NCI-H146 treated with DMSO at 0.1 percent for 48 hours (cell line): Measurements from ENCODE around the gene LTBP2.

Experiments used
- DNase-seq: peaks from one replicate; lab custom pipeline; 2025; ENCODE audit not compliant: unreplicated experiment; lab: John Stamatoyannopoulos, UW

Gene LTBP2

DNA sequence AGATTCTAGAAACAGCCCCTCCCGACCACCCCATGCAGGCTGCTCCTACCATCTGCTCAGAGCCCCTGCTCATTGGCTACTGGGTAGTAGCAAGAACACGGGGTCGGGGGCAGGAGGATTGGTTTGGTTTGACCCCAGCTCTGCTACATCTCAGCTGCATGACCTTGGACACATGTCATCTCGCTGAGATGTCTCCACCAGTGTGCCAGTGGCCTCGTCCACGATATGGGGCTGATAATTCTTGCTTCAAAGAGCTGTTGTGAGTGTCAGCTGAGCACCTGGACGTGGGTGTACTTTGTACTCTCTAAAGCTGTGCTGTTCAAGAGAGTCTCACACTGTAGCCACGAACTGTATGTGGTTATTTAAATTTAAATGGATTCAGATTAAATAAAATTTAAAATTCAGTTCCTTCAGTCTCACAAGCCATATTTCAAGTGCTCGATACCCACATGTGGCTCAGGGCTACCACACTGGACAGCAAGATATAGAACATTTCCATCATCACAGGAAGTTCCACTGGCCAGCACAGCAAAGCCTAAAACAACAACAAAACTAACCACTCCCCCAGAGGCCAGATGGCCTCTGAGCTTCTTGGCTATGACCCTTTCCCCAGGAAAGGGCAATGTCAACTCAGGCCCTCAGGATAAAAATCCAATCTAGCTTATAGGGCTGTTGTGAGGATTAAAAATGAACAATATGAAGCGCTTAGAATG is 18.6 kb downstream of the LTBP2 start:
- no peak for DNase-seq

DNA sequence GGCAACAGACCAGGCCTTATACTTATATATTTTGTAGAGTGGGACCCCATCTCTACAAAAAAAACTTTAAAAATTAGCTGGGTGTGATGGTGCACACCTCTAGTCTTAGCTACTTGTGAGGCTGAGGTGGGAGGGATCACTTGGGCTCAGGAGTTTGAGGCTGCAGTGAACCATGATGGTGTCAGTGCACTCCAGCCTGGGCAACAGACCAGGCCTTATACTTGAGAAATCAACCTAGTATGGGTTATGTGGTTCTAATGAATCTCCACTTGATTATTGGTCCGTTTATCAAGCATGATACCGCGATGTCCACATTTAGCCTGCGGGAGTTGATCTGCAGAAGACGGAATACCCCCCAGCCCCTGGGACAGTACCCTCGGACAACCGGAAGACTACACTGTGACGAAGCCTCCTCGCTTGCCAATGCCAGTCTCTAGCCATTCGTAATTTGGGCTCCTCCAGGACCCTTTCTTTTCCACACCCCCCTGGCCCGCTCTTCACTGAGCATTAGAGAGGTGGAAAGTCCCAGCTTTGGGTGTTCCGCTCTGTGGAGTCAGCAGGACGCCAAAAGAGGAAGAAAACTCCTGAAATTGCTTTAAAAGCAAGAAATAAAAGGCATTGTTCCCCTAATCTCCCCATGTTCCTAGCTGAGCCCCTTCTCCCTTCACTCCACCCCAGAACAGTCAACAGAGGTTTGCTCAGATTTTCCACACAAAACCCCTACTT is 19.4 kb downstream of the LTBP2 start:
- no peak for DNase-seq

DNA sequence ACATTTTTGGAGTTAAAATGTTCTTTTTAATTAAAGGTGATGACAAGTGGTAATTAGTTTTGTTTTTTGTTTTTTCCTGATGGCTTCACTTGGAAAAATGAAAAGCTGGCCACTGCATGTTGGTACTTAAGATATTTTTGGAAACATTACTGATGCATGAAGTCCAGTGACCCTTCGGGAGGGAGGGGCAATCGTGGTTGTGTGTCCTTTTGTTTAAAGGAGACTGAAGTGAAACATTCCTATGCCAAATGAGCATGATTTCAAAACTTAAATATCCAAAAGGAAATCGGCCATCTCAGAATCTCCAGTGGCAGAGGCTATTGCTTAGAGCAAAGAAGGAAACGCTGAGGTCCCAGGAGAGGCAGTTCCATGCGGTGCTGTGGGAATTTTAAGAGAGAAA is 20.1 kb downstream of the LTBP2 start:
- no peak for DNase-seq

DNA sequence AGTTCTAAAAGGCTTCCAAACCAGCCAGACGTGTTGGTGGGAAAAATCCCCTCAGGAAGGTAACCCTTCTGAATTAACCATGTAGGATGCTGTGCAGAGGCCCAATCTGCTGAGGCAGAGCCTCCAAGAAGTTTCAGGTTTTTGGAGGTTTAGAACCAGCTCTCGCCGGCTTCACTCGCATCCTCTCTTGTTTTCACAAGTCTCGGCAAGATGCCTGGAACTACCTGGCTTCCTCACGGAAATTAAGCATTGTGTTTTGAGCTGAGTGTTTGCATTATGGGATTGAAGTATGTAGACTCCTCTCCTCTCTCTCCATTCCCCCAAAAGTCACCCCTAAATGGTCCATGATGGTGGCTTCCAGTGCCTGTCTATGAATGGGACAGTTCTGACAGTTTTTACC is 20.6 kb downstream of the LTBP2 start:
- DNase-seq = no peak

GRCh38 chr14:74589291-74589879 is 22.7 kb downstream of the LTBP2 start:
- no peak for DNase-seq

- no peak for DNase-seq
Observed at GRCh38 chr14:74587363-74587707, 24.7 kb downstream of the LTBP2 start.

DNA sequence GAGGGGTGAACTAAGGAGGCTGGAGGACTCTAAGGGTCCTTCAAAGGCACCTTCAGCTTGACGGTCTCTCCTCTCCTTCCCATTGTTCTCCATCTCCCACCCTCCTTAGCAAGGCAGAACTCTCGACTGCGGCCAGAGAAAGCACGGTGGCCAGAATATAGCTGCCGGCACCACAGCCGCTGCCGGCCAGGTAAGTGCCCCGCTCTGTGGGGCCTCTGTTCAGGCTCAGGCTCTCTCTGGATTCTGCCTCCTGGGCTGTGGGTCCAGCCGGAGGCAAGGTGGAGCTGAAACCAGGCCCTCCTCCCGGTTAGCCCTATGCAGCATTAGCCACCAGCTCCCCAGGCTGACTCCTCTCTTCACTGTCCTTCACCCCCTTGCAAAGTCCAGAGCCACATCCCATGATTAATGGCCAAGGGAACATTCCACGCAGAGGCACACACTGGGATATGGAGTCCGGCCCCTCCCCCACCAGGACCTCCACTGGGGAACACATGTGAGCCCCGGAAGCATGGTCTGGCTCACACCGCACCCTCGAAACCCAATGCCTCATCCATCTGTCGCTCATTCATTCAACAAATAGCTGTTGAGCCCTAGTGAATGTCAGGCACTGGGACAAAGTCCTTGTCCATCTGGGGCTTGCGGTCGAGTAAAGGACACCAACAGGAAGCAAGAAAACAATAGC is 25.2 kb downstream of the LTBP2 start:
- no peak for DNase-seq

GRCh38 chr14:74585406-74586335 is 26.4 kb downstream of the LTBP2 start:
- no peak for DNase-seq

DNA sequence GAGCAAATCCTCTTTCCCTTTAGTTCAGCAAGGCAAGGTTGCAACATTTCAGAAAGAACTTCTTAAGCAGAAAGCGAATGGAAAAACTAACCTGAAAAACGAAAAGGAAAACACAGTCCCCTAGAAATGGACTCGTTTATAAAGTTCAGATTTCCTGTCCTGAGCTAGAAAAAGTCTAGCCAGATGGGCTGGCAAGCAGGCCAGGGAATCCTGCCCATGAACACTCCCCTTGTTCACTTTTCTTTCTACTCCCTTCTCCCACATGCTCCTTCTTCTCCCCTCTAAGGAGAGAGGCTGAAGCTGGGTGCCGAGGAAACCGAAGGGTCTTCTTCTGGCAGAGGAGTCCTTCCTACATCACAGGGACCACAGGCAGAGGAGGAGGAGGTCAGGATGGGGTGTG is 27.1 kb downstream of the LTBP2 start:
- no peak for DNase-seq

DNA sequence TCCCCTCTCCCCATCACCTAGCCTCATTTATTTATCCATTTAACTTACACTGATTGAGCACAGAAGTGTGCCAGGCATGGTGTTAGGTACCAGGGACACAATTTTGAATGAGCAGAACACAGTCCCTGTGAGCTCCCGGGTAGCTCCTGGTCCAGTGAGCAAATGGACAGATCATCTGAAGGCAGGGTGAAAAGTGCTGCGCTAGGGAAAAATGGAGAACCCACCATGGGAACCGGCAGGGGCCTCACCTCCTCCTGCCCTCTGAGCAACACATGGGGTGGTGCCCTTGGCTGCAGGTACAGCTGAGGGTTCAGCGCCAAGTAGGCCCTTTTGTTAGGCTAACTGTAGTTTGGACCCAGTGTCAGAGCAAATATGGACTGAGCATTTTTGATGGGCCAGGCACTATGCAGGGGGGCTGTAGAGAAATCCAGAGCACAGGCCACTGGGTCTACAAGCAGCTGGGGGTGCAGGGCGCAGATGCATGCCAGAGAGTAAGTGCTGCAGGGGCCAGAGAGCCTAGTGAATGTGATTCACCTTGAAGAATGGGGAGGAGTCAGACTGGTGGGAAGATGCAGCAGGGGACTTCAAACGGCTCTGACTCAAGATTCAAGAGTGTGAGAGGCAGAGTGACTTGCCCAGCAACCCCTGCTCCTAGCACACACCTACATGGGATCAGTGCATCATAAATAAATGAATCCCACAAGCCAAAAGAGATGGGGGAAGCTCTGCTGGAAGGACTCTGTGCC is 28.2 kb downstream of the LTBP2 start:
- no peak for DNase-seq

GRCh38 chr14:74582910-74583581 is 29.0 kb downstream of the LTBP2 start:
- DNase-seq = no peak

- no peak for DNase-seq
Observed at GRCh38 chr14:74580275-74580672, 31.8 kb downstream of the LTBP2 start.

DNA sequence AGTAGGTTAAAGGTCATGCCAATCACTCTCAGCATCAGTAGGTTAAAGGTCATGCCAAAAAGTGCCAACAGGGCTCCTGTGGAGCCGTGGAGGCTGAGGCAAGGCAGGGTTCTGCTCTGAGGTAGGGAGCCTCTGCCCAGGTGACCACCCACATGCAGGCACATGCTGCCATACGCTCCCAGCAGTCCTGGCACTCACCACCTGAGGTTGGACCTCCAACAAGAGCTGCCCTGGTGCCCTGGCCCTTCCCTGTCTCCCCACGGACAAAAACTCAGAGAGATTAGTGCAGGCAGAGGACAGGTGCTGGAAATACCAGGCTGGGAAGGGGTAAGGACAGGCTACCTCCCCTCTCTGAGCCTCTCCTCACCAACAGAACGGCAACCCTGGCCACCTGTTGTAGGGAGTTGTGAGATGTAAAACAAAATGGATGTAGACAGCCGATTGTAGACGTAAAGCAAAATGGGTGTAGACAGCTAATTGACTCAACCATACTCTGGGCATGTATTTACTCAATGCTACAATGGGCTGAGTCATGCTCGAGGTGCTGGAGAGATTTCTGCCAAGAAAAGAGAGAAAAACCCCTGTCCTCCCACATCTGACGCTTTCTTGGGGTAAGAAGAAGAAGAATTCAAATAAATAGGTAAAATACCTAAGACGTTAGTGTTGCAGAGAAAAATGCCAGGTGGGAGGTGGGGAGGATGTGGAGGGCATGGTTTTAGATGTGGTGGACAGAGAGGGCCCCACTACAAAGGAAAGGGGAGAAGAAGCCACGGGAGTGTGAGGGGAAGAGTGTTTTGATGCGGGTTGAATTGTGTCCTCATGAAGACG is 32.4 kb downstream of the LTBP2 start:
- DNase-seq = no peak

DNA sequence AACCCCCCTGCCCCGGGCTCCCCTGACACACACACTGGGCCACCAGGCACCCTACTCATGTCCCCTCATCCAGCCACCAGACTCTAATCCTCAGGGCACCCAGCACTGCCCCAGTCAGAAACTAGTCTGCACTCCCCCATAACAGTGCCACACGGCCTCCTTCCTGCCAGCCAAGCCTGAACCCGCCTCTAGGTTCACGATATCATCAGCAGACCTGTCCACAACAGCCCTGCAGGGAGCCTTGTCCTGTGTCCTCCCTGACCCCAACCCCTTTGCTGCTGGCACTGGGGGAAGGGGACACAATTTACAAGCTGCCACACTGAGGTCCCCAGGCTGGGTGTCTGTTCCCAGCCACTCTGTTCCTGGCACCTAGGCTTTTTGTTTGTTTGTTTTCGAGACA is 33.6 kb downstream of the LTBP2 start:
- DNase-seq = no peak

DNA sequence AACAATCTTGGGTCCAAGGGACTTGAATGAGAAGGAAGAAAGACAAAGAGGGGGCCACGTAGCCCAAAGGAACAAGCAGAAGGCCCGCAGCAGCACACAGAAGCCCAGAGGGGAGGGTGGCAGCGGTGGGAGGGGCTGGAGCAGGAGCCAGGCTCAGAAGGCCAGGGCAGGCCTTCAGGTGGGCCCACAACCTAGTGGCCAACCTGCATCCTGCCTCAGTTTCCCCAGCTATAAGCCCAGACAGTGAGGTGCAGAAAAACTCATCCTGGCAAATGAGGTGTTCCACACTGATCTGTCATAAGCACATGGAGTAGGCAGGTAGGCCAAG is 34.1 kb downstream of the LTBP2 start:
- no peak for DNase-seq

DNA sequence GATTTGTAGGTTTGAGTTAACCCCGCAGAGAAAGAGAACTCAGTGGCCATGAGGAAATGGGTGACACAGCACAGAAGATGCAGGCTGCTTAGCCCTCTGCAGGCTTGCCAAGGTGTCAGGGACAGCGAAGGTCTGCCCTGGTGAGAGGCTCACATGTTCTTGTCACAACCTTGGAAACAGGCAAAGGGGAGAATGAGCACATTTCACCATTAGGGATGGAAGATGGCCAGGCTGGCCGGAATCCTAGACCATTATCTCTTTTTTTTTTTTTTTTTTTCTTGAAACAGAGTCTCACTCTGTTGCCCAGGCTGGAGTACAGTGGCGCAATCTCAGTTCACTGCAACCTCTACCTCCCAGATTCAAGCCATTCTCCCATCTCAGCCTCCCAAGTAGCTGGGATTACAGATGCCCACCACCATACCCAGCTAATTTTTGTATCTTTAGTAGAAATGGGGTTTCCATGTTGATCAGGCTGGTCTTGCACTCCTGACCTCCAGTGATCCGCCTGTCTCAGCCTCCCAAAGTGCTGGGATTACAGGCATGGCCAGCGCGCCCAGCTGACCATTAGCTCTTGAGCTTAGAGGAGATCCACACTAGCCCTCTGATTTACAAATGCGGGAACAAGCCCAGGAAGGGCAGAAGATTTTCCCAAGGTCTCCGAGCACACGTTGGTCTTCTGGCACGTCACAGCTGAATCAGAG is 34.6 kb downstream of the LTBP2 start:
- DNase-seq = no peak

- no peak for DNase-seq
Observed at GRCh38 chr14:74575936-74576335, 36.1 kb downstream of the LTBP2 start.

DNA sequence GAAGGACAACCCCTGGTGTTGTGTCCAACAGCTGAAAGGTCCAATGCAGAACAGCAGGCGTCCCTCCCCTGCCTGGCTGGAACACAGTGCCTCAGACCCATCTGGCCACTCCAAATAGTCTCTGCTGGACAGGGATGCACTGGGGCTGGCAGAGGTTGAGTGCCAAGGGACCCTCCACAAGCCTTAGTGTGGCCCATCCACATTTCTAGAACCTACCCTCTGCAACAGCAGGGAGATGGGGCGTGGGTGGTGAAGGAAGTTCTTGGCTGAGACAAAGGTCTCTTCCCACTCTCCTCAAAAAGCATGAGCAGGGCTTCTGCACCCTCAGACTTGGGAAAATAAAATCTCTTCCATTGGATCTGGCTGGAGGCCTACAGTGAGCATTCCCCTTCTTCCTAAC is 36.5 kb downstream of the LTBP2 start:
- no peak for DNase-seq
